ENCODE results near the gene NRDE2.

Gene NRDE2, protein sequence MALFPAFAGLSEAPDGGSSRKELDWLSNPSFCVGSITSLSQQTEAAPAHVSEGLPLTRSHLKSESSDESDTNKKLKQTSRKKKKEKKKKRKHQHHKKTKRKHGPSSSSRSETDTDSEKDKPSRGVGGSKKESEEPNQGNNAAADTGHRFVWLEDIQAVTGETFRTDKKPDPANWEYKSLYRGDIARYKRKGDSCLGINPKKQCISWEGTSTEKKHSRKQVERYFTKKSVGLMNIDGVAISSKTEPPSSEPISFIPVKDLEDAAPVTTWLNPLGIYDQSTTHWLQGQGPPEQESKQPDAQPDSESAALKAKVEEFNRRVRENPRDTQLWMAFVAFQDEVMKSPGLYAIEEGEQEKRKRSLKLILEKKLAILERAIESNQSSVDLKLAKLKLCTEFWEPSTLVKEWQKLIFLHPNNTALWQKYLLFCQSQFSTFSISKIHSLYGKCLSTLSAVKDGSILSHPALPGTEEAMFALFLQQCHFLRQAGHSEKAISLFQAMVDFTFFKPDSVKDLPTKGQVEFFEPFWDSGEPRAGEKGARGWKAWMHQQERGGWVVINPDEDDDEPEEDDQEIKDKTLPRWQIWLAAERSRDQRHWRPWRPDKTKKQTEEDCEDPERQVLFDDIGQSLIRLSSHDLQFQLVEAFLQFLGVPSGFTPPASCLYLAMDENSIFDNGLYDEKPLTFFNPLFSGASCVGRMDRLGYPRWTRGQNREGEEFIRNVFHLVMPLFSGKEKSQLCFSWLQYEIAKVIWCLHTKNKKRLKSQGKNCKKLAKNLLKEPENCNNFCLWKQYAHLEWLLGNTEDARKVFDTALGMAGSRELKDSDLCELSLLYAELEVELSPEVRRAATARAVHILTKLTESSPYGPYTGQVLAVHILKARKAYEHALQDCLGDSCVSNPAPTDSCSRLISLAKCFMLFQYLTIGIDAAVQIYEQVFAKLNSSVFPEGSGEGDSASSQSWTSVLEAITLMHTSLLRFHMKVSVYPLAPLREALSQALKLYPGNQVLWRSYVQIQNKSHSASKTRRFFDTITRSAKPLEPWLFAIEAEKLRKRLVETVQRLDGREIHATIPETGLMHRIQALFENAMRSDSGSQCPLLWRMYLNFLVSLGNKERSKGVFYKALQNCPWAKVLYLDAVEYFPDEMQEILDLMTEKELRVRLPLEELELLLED

DNA sequence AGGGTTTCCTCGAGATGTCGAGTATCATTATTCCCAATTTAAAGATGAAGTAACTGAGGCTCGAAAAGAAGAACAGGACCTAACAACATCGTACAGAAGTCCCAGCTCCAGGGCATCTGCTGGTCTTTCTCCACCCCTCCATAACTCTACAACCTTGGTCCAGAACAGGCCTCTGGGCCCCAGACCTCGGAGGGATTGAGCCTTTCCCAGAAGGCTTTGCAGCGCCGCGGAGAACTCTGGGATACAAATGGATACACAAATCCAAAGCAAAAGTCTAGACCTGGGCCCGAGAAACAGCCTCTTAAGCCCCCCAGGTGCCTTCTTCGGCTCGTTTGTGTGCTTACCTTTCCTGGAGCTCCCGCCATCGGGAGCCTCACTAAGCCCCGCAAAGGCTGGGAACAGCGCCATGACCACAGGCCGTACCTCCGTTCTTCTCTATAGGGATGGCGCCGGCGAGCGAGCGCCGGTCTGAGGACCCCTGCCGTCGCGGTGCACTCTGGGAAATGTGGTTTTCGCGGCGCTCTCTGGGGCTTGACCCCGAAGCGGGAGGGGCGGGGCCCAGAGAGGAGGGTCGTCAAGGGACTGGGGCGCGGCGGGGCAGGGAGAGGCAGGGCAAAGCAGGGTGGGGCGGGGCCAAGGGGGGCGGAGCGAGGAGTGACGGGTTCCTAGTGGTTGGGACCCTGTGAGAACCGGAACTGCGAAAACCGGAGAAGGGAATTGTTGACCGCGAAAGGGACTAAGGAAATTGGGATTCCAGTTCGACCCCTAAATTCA, at the start of gene NRDE2:
Gene NRDE2, minus strand, starts transcription at position 445 of the 774 bp plus-strand sequence. Its CDS starts 37 bp downstream, at position 408.
- DNase-seq = peak; percentile 95

DNA sequence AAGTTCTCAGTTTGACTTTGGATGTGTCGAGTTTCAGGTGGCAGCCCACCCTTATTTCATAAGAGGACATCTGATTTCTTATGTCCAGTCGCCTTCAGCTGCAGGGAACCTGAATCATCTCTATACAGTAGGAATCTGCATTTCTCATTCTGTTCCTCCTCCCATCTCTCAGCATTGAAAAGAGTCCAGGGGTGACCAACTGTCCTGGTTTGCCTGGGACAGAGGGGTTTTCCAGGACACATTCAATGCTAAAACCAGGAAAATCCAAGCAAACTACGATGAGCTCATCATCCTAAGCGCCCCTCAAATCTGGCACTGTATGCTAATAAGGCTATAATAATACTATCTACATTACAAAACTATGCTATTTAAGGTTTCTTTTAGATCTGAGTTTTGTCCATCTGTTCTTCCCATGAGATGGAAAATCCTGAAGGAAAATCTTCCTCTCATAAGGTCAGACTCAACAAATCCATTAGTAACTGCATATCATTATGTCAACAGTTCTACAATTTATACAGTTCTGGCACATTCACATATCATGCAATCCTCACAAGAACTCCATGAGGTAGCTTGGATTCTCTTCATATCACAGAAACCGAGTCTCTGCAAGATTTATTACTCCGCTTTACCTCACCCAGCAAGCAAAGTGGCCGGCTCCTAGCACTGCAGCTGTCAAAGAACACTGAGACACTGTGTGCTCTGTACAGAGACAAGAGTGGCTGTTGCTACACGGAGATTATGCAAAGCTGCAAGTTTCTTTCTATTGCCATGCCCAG, 49.5 kb upstream of the NRDE2 start:
- DNase-seq = no peak

DNA sequence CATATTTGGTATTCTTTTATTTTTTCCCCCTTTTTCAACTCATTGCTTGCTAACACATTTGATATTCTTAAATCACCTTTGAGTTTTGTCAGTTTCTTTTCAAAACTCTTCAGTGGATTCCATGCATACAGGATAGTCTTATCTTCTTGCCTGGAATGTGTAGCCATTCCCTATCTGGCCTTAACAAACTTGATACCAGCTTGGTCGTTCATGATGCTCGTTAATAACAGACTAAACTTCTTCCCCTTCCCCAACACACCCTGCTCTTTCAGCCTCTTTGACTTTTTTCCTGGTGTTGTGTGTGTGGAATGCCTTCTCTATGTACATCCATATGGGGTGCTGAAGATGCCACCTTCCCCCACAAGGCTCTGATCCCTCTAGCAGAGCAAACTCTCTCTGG, 47.4 kb upstream of the NRDE2 start:
- DNase-seq = no peak

DNA sequence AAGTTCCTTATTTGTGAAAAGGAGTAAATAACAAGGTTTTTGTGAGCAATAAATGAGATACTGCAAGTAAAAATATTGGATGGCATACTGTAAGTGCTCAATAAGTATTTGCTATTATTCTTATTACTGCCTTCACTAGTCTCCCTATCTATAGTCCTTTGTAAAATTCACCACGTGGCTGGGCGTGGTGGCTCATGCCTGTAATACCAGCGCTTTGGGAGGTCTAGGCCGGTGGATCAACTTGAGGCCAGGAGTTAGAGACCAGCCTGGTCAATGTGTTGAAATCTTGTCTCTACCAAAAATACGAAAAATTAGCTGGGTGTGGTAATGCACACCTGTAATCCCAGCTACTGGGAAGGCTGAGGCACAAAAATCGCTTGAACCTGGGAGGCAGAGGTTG, 46.5 kb upstream of the NRDE2 start:
- DNase-seq = no peak

DNA sequence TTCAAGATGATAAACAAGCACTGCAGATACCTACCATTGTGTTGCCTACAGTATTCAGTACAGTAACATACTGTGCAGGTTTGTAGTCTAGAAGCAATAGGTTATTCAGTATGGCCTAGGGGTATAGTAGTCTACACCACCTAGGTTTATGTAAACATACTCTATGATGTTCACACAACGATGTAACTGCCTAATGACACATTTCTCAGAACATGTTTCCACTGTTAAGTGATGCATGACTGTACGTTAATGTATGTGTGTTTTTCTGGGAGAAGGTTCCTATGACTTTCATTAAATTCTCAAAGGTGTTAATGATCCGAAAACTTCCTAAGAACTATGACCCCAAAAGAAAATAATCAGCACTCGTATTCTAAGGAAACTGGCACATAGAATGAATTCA, 44.2 kb upstream of the NRDE2 start:
- DNase-seq = no peak

DNA sequence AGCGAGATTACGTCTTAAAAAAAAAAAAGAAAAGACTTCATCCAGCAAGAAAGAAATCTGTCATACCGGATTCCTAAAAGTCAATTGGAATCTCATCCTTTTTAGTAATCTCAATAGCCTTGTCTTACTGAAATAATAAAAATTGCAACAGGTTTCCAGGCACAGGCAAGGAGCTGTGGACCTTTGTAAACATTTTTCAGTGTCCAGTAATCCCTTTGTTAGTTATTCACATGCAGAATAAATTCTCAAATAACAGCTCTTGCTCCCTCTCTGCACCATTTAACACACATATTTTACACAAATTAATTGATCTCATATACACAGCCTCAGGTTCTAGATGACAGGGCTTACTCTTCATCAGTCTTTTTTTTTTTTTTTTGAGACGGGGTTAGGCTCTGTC, 43.1 kb upstream of the NRDE2 start:
- no peak for DNase-seq

DNA sequence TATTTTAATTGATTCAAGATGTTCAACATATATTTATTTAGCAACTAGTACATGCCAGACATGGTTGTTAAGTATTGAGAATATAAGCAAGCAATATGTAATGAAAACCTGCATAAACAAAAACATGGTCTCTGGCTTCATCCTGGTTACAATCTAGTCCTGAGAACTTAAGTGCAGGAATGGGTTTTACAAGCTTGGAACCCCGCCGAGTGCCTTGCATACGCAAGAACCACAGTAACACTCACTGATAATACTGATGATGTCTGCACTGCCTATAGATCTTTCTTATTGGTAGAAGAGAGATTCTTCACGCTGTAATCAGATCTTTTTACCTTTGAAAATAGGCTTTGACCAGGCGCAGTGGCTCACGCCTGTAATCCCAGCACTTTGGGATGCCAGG, 42.1 kb upstream of the NRDE2 start:
- no peak for DNase-seq

DNA sequence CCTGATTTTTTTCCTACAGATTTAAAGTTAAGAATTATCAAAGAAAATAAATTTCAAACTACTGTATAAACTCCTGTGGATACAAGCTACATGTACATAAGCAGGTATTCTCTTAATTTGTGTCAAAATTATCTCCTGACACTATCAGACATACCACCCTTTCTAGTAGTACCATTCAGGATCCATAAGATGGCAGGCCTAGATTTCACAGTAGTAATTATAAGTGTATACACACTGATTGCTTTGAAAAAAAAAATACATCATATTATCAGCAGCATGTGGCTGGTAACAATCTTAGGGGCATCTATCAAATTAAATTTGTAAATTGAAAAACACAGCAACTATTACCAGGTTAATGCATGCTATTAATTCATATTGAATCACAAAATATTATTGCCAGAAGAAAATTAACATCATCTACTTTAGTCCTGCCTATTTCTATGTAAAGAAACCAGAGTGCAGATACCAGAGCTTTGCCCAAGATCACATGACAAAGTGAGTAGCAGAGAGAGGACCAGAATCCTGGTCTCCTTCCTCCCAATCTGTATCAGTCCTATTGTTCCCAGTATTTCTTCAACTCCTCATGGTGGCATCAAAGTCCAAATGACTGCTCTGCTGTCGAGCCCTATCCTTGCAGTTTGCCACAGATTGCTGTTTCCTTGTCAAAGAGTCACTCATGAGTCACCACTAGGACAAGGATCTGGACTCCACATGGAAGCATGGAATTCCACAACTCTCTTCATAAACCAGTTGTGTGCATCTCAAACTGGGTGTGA, 37.4 kb upstream of the NRDE2 start:
- no peak for DNase-seq

DNA sequence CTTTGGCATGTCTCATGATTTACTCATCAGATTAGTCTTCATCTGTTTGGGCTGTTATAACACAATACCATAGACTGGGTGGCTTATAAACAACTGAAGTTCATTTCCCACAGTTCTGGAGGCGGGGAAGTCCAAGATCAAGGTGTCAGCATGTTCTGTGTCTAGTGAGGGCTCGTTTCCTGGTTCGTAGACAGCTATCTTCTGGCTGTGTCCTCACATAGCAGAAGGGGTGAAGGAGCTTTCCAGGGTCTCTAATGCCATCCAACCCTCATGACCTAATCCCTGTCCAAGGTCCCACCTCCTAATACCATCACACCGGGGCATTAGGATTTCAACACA, 30.8 kb upstream of the NRDE2 start:
- DNase-seq = no peak

DNA sequence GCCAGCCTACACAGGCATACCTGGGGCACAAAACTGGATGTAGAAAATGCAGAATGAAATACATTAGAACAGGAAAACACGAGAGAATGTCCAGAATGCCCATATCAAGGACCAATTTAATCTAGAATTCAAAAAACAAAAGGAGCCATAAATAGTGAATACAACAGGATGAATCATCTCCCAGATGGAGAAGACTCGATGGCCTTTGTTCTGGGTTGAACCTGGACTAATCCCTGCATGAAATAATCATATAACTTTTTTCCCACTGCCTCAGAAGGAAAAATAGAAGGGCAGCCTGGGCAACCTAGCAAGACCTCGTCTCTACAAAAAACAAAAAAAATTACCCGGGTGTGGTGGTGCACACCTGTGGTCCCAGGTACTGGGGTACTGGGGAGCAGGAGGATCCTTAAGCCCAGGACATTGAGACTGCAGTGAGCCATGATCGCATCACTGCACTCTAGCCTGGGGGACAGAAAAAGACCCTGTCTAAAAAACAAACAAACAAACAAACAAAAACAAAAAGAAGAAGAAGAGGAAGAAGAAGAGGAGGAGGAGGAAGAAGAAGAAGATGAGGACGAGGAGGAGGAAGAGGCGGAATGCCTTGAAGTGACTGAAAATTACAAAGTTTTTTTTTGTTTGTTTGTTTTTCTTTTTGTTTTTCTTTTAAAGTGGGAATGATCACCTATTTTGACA, 30.3 kb upstream of the NRDE2 start:
- no peak for DNase-seq

DNA sequence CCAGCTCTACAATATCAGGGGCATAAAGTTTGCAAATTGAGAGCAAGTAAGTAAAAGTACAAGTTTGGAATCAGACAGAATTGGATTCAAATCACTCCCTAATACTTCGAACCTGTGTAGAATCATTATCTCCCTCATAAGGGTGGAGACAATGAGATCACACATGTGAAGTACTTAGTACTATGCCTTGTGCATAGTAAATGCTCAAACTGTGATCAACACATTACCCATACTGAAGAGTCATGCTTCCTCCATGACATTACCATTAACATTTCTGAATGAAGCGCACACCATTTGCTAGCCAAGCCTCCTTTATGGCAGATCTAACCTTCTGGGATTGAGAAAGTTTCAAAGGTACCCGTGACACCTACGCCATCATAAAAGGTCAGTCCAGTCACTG, 26.6 kb upstream of the NRDE2 start:
- DNase-seq = no peak

DNA sequence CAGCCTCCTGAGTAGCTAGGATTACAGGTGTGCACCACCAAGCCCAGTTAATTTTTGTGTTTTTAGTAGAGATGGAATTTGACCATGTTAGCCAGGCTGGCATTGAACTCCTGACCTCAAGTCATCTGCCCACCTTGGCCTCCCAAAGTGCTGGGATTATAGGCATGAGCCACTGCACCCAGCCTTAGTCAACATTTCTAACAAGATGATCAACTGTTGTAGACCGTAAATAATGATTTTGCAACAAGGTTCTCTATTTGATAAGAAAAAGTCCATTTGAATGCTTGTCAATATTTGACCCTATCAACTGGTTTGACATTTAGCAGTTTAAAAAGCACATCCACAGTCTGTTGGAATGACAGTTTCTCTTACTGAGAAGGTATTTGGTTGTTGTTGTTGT, 25.2 kb upstream of the NRDE2 start:
- DNase-seq = no peak

DNA sequence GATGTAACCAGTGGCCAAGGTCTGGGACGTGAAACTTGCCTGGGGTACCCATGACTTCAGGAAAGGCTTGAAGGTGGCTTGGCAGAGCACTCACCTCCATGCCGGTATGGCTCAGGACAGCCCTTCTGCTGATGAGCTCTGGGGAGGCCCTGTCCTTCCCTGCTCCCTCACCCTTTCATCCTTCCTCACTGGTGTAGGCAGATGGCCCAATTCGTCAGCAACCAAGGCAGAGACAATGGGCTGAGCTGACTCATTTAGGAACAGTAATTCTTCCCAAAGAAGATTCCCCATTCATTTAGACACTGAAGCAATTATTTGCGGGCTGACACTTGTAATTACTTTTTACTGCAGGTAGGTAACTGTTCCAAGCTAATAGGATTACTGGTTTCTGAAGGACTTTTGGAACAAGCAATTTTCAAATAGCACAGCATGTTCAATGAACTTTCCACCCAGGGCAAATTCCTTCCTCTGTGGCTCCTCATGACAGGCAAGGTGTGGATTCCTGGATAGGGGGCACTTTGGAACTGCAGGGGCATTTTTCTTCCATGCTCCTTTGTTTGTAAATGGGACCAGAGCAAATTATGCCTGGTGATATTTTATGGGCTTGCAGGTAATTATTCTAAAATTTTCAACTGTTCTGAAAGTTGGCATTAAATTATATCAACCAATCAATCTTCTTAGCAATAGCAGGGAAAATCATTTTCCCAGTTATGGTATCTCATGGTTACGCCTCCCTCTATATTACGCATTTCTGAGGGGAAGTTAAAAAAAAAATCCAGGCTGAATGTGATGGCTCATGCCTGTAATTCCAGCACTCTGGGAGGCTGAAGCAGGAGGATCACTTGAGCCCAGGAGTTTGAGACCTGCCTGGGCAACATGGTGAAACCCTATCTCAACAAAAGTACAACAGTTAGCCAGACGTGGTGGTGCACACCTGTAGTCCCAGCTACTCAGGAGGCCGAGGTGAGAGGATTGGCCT, 24.1 kb upstream of the NRDE2 start:
- no peak for DNase-seq

DNA sequence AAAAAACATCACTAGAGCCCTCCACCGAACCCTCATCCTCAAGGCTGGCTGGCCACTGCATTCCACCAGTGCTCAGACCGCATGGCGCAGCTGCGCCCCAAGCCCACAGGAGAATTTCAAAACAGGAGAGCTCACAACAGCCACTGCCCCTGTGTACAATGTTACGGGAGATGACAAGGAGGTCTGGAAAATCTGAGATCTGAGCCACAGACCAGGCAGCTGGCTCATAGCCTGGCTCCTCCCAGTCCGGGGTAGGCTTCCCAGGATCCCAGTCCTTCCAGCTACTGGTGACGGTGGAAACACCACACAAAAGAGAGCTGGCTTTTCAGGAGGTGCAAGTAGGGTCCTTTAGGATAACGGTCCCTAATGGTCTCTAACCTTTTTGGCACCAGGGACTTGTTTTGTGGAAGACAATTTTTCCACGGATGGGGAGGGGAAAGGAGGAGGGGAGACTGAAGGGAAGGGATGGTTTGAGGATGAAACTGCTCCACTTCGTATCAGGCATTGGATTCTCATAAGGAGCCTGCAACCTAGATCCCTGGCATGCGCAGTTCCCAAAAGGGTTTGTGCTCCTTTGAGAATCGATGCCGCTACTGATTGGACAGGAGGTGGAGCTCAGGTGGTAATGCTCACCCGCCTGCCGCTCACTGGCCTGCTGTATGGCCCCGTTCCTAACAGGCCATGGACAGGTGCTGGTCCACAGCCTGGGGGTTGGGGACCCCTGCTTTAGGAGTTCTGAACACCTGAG, 23.0 kb upstream of the NRDE2 start:
- no peak for DNase-seq

DNA sequence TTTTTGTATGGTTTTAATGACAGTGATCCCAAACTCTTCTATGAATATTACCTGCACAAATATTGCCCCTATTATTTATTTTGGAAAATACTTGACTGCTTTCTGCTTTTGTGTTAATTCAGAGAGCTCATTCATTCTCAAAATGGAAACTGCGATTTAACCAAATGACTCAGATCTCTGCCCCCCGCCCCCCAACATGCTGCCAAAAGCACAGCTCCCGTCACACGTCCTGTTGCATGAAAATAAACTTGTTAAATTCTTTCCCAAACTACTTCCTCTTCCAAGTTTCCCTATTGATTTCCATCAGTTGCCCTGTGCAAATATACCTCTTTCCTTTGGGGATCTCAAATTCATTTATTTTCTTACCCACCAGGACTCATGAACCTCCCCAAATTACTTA, 18.0 kb upstream of the NRDE2 start:
- DNase-seq = no peak

DNA sequence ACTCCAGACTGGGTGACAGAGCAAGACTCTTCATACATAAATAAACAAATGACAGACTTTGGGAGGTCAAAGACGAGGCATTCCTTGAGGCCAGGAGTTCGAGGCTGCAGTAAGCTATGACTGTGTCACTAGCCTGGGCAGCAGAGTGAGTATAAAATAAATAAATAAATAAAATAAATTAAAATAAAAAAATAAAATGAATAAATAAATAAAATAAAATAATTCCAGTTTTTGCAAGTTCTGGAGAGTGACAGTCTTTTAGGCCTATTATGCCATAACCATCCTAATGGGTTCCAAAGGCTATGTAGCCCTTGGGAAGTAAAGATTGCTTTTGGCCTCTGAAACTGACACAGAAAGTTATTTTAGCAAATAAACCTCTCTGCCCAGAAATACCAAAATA, 16.5 kb upstream of the NRDE2 start:
- no peak for DNase-seq

DNA sequence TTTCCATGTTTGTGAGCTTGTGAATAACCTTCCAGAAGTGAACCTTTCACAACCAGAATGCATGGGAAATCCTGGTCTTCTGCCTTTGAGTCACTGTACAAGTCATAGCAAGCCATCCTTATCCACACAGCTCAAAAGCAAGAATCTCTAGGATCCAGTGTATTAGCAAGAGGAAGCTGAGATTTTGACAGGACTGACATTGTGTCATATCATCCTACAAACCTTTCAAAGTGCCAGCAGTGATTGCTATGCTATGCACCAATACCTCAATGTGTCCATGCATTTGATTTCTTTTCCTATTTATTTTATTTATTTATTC, 13.5 kb upstream of the NRDE2 start:
- DNase-seq = no peak

DNA sequence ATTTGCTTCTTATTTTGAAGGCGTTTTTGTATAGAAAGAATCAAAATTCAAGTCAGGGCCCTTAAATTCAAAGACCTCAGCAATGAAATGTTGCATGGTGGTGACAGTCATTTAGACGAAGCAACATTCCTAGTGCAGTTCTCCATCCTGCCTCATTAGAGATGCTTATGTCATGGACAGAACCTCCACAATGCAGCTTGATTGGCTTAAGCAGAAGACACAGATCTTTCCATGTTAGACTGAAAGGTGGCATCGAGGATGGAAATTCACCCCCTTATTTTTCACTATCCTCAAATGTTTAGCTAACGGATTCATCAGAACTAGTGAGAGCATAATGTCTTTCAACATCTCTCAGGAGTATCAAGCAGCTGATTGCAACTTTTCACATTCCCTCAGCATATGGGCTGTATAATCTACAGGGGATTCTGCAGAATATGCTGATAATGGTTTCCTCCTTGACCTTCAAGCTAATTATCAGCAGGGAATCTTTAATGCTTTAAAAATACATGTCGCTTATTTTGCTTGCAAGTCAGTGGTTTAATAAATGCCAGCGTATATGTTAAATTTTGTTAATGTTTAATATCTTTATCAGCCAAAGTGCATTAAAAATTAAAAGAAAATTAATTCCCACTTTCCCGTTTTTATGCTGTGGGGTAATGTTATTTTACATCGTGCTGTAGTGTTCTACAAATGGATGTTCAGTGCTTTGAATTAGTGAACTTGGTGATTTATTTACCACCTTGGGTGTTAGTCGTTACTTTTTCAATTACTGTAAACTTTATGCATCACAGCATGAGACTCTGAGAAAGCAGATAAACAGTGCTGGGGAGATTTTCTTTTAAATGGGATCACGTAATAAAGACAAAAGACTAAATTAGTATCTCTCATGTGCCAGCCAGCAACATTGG, 12.8 kb upstream of the NRDE2 start:
- DNase-seq = no peak
